H9 (cell line): ENCODE measurements around the gene UFSP2. TPM values are rescaled to one million over a fixed set of nuclear protein-coding genes. Genes with fewer than 3 reads are reported as not detected.

Experiments used
- DNase-seq: peaks from one replicate; pipeline ENCODE4 v3.0.0-alpha.2; 2017
- H2AFZ ChIP-seq: one replicate; pipeline ENCODE4 v1.6.1; 2013; ENCODE audit warnings: mild to moderate bottlenecking, low read length, control low read depth, moderate library complexity
- H2AK5ac ChIP-seq: 2 replicates; pipeline ENCODE4 v1.6.1; 2013; ENCODE audit warnings: low read length, control low read depth, mixed read lengths; ENCODE audit not compliant: insufficient read length
- H2BK120ac ChIP-seq: one replicate; pipeline ENCODE4 v1.6.1; 2013; ENCODE audit warnings: low read depth, mild to moderate bottlenecking, low read length, control low read depth, inconsistent platforms; ENCODE audit not compliant: poor library complexity, severe bottlenecking
- H2BK12ac ChIP-seq: 2 replicates; pipeline ENCODE4 v1.6.1; 2013; ENCODE audit warnings: low read length, control low read depth, mixed read lengths, low read depth; ENCODE audit not compliant: insufficient read length
- H2BK15ac ChIP-seq: 2 replicates; pipeline ENCODE4 v1.6.1; 2013; ENCODE audit warnings: low read depth, low read length, control low read depth
- H2BK20ac ChIP-seq: one replicate; pipeline ENCODE4 v1.6.1; 2013; ENCODE audit warnings: low read depth, mild to moderate bottlenecking, low read length, control low read depth, inconsistent platforms; ENCODE audit not compliant: poor library complexity, severe bottlenecking
- H2BK5ac ChIP-seq: 2 replicates; pipeline ENCODE4 v1.6.1; 2013; ENCODE audit warnings: low read length, control low read depth, mixed read lengths; ENCODE audit not compliant: insufficient read length
- H3K14ac ChIP-seq: 2 replicates; pipeline ENCODE4 v1.6.1; 2013; ENCODE audit warnings: low read length, control low read depth; ENCODE audit not compliant: insufficient read depth
- H3K18ac ChIP-seq: 2 replicates; pipeline ENCODE4 v1.6.1; 2013; ENCODE audit warnings: low read depth, mild to moderate bottlenecking, mixed read lengths, low read length, control low read depth; ENCODE audit not compliant: insufficient read length
- H3K23ac ChIP-seq: 2 replicates; pipeline ENCODE4 v1.6.1; 2013; ENCODE audit warnings: low read length, control low read depth, mixed read lengths, low read depth; ENCODE audit not compliant: insufficient read length
- H3K23me2 ChIP-seq: 2 replicates; pipeline ENCODE4 v1.6.1; 2013; ENCODE audit warnings: low read depth, mild to moderate bottlenecking, mixed read lengths, low read length, control low read depth; ENCODE audit not compliant: insufficient read length, poor library complexity, severe bottlenecking
- H3K27ac ChIP-seq: 2 replicates; pipeline ENCODE4 v1.5.1; 2013; ENCODE audit warnings: low read length, control low read depth, mixed read lengths, low read depth; ENCODE audit not compliant: insufficient read length
- H3K27me3 ChIP-seq: 2 replicates; pipeline ENCODE4 v1.6.1; 2013; ENCODE audit warnings: low read length, control low read depth, inconsistent platforms; ENCODE audit not compliant: insufficient read depth
- H3K4ac ChIP-seq: 2 replicates; pipeline ENCODE4 v1.6.1; 2013; ENCODE audit warnings: low read depth, mild to moderate bottlenecking, control low read depth, inconsistent platforms, low read length, moderate library complexity
- H3K4me1 ChIP-seq: 2 replicates; pipeline ENCODE4 v1.6.1; 2013; ENCODE audit warnings: low read length, control low read depth, inconsistent platforms; ENCODE audit not compliant: insufficient read depth
- H3K4me2 ChIP-seq: 2 replicates; pipeline ENCODE4 v1.6.1; 2013; ENCODE audit warnings: low read length, control low read depth, mixed read lengths; ENCODE audit not compliant: insufficient read length, insufficient read depth
- H3K56ac ChIP-seq: 2 replicates; pipeline ENCODE4 v1.6.1; 2013; ENCODE audit warnings: low read depth, mild to moderate bottlenecking, mixed read lengths, low read length, control low read depth; ENCODE audit not compliant: insufficient read length
- H3K79me1 ChIP-seq: 2 replicates; pipeline ENCODE4 v1.6.1; 2013; ENCODE audit warnings: low read depth, mild to moderate bottlenecking, moderate library complexity, low read length, control low read depth, inconsistent platforms; ENCODE audit not compliant: insufficient read depth, poor library complexity, severe bottlenecking
- H3K79me2 ChIP-seq: 2 replicates; pipeline ENCODE4 v1.6.1; 2013; ENCODE audit warnings: low read length, control low read depth, inconsistent platforms; ENCODE audit not compliant: insufficient read depth
- H3K9ac ChIP-seq: 2 replicates; pipeline ENCODE4 v1.6.1; 2013; ENCODE audit warnings: low read length, control low read depth, mixed read lengths; ENCODE audit not compliant: insufficient read length; ENCODE audit errors: extremely low read depth
- H3K9me3 ChIP-seq: one replicate; pipeline ENCODE4 v1.6.1; 2013; ENCODE audit warnings: low read depth, low read length, inconsistent platforms; ENCODE audit not compliant: control insufficient read depth
- H3T11ph ChIP-seq: one replicate; pipeline ENCODE4 v1.6.1; 2013; ENCODE audit warnings: mild to moderate bottlenecking, low read length, control low read depth, inconsistent platforms
- H4K20me1 ChIP-seq: one replicate; pipeline ENCODE4 v1.6.1; 2013; ENCODE audit not compliant: control insufficient read depth, insufficient read length, insufficient read depth
- H4K5ac ChIP-seq: 2 replicates; pipeline ENCODE4 v1.6.1; 2013; ENCODE audit warnings: low read depth, mild to moderate bottlenecking, mixed read lengths, low read length, control low read depth; ENCODE audit not compliant: insufficient read length
- H4K8ac ChIP-seq: replicated peaks from 2 replicates; pipeline ENCODE4 v1.6.1; 2013; ENCODE audit warnings: low read length, control low read depth, mixed read lengths, low read depth; ENCODE audit not compliant: insufficient read length
- H4K91ac ChIP-seq: 2 replicates; pipeline ENCODE4 v1.6.1; 2013; ENCODE audit warnings: low read depth, mild to moderate bottlenecking, moderate library complexity, mixed read lengths, low read length, control low read depth; ENCODE audit not compliant: insufficient read length
- H3K27ac Mint-ChIP-seq, 3 experiments: 2 replicates in 2 of 3; 3 replicates in 1 of 3; pipeline ENCODE4 v1.8.0; 2020 to 2021; ENCODE audit warnings: mixed read lengths in 3 of 3, mild to moderate bottlenecking in 1 of 3, moderate library complexity in 1 of 3
- H3K27me3 Mint-ChIP-seq: 2 replicates; pipeline ENCODE4 v1.8.0; 2021; ENCODE audit warnings: low read depth, mild to moderate bottlenecking, moderate library complexity, mixed read lengths
- H3K36me3 Mint-ChIP-seq, 3 experiments: 2 replicates in 2 of 3; 3 replicates in 1 of 3; pipeline ENCODE4 v1.8.0; 2020 to 2021; ENCODE audit warnings: low read depth in 3 of 3, mixed read lengths in 3 of 3; ENCODE audit not compliant: insufficient read depth in 1 of 3
- H3K4me1 Mint-ChIP-seq, 2 experiments: 2 replicates each; pipeline ENCODE4 v1.8.0; 2020; ENCODE audit warnings: mixed read lengths in 2 of 2
- H3K4me3 Mint-ChIP-seq, 2 experiments: 2 replicates in 1 of 2; 3 replicates in 1 of 2; pipeline ENCODE4 v1.8.0; 2020 to 2021; ENCODE audit warnings: mild to moderate bottlenecking in 2 of 2, mixed read lengths in 2 of 2, moderate library complexity in 1 of 2
- H3K9me3 Mint-ChIP-seq, 2 experiments: 2 replicates in 1 of 2; 3 replicates in 1 of 2; pipeline ENCODE4 v1.8.0; 2020; ENCODE audit warnings: mild to moderate bottlenecking in 2 of 2, mixed read lengths in 2 of 2, moderate library complexity in 1 of 2
- CTCF ChIP-seq: fragments of 200-600 bp; sonication (generic); conservative IDR thresholded peaks from 3 replicates; pipeline ENCODE4 v1.8.0; 2021; ENCODE audit warnings: antibody characterized with exemption, mild to moderate bottlenecking
- total RNA-seq: library from RNA; stranded (reverse); gene quantifications from 2 replicates; pipeline ENCODE4 v1.2.1, GENCODE V29; 2021

Gene UFSP2
- total RNA-seq, 1 experiment from 2014 or later: 41.1 TPM

GRCh38 chr4:185435466-185435865 is 9.7 kb upstream of the UFSP2 start:
- Mint-ChIP-seq H3K27ac (no peak overlapping the region), H3K27me3 (no peaks in the 10 kb centered on the region), H3K4me1 (no peaks in the 10 kb centered on the region)

More at GRCh38 chr4:185435466-185435865, 9.7 kb upstream of the UFSP2 start:
- no peaks in the 10 kb centered on the region for H3K4me1 ChIP-seq
- H3K14ac ChIP-seq: no peak overlapping the region
- H3K23ac ChIP-seq: no peak overlapping the region
- no peak overlapping the region for H3K9ac ChIP-seq
- H2AFZ ChIP-seq: no peak overlapping the region
- no peak overlapping the region for H2BK20ac ChIP-seq
- H3K79me2 ChIP-seq: no peaks in the 10 kb centered on the region
- no peak for DNase-seq
- no peak overlapping the region for H3K4me2 ChIP-seq
- H4K20me1 ChIP-seq: no peaks in the 10 kb centered on the region
- H3T11ph ChIP-seq: no peak overlapping the region
- H4K91ac ChIP-seq: no peak overlapping the region
- H2AK5ac ChIP-seq: no peak overlapping the region
- H4K5ac ChIP-seq: no peak overlapping the region
- H3K27ac ChIP-seq: no peak overlapping the region
- H2BK12ac ChIP-seq: no peak overlapping the region
- H2BK120ac ChIP-seq: no peak overlapping the region
- H2BK15ac ChIP-seq: no peak overlapping the region
- H3K36me3 Mint-ChIP-seq: no peaks in the 10 kb centered on the region
- H3K4me3 Mint-ChIP-seq: no peak overlapping the region
- H2BK5ac ChIP-seq: no peak overlapping the region
- H3K23me2 ChIP-seq: no peaks in the 10 kb centered on the region
- H3K18ac ChIP-seq: no peak overlapping the region
- no peaks in the 10 kb centered on the region for H3K9me3 ChIP-seq
- H3K56ac ChIP-seq: no peak overlapping the region
- H3K27me3 ChIP-seq: no peaks in the 10 kb centered on the region
- no peak for TF ChIP-seq CTCF
- H3K79me1 ChIP-seq: no peaks in the 10 kb centered on the region
- no peaks in the 10 kb centered on the region for H3K9me3 Mint-ChIP-seq
- no peak overlapping the region for H4K8ac ChIP-seq
- no peak overlapping the region for H3K4ac ChIP-seq
